ENCODE measurements around the gene LRP8. TPM values are rescaled to one million over a fixed set of nuclear protein-coding genes. Genes with fewer than 3 reads are reported as not detected.

The LRP8 gene
- total RNA-seq, 1 donor from 2014 or later: 4.4 TPM

GRCh38 chr1:53257454-53258081 lies 70.3 kb downstream of the LRP8 start:
- Mint-ChIP-seq H3K4me3 (ENCODE audit: unreplicated experiment) (no peak overlapping the region), H3K27me3 (ENCODE audit: unreplicated experiment) (no peaks in the 10 kb centered on the region), H3K27ac (ENCODE audit: unreplicated experiment) (no peak overlapping the region), H3K36me3 (ENCODE audit: unreplicated experiment) (peaks cover under 1% of the 10 kb centered on the region), H3K4me1 (ENCODE audit: unreplicated experiment) (no peaks in the 10 kb centered on the region), H3K9me3 (ENCODE audit: unreplicated experiment) (no peaks in the 10 kb centered on the region)
- TF ChIP-seq, protein P1, sequence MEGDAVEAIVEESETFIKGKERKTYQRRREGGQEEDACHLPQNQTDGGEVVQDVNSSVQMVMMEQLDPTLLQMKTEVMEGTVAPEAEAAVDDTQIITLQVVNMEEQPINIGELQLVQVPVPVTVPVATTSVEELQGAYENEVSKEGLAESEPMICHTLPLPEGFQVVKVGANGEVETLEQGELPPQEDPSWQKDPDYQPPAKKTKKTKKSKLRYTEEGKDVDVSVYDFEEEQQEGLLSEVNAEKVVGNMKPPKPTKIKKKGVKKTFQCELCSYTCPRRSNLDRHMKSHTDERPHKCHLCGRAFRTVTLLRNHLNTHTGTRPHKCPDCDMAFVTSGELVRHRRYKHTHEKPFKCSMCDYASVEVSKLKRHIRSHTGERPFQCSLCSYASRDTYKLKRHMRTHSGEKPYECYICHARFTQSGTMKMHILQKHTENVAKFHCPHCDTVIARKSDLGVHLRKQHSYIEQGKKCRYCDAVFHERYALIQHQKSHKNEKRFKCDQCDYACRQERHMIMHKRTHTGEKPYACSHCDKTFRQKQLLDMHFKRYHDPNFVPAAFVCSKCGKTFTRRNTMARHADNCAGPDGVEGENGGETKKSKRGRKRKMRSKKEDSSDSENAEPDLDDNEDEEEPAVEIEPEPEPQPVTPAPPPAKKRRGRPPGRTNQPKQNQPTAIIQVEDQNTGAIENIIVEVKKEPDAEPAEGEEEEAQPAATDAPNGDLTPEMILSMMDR (IDR thresholded peaks at IDR 0.05): no peak
- DNase-seq (ENCODE audit: extremely low spot score, unreplicated experiment): no peak

GRCh38 chr1:53256511-53257453 lies 71.1 kb downstream of the LRP8 start:
- no peak for DNase-seq (ENCODE audit: extremely low spot score, unreplicated experiment)
- Mint-ChIP-seq H3K4me3 (ENCODE audit: unreplicated experiment) (no peak overlapping the region), H3K27ac (ENCODE audit: unreplicated experiment) (no peak overlapping the region), H3K9me3 (ENCODE audit: unreplicated experiment) (no peaks in the 10 kb centered on the region), H3K4me1 (ENCODE audit: unreplicated experiment) (no peaks in the 10 kb centered on the region), H3K36me3 (ENCODE audit: unreplicated experiment) (peaks cover 2% of the 10 kb centered on the region), H3K27me3 (ENCODE audit: unreplicated experiment) (no peaks in the 10 kb centered on the region)
- TF ChIP-seq, protein P1 (IDR thresholded peaks at IDR 0.05): no peak

GRCh38 chr1:53255031-53255430 lies 72.8 kb downstream of the LRP8 start:
- H3K27me3 Mint-ChIP-seq (ENCODE audit: unreplicated experiment): no peaks in the 10 kb centered on the region
- H3K4me3 Mint-ChIP-seq (ENCODE audit: unreplicated experiment): no peak overlapping the region
- TF ChIP-seq, protein P1 (IDR thresholded peaks at IDR 0.05): no peak
- H3K27ac Mint-ChIP-seq (ENCODE audit: unreplicated experiment): no peak overlapping the region
- no peak for DNase-seq (ENCODE audit: extremely low spot score, unreplicated experiment)
- H3K9me3 Mint-ChIP-seq (ENCODE audit: unreplicated experiment): no peaks in the 10 kb centered on the region
- H3K4me1 Mint-ChIP-seq (ENCODE audit: unreplicated experiment): no peaks in the 10 kb centered on the region
- H3K36me3 Mint-ChIP-seq (ENCODE audit: unreplicated experiment): peaks cover 2% of the 10 kb centered on the region

DNA sequence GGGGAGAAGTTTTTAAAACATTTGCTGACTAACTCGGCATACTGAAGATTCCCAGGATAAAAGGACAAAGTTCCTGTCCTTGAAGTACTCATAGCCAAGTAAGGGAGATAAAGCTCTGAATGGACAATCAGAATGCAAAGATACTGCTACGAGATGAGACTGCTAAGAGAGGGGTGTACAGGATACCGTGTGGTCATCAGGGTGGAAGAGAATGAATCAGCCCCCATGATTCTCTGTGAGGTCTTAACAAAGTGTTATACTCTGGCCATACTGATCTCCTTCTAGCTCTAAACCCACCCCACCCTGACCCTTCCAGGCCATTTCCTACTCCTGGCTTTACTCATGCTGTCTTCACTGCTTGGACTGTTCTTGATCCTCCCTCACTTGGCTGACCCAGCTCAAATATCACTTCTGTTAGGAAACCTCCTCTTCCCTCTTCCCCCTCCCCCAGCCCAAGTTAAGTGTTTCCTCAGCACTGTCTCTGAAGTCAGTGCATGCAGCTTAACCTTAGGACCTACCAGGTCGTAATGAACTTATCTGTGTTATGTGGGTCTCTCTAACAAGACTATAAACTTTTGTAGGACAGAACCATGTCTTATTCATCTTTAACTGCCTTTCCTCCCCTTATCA lies 73.7 kb downstream of the LRP8 start:
- Mint-ChIP-seq H3K27me3 (ENCODE audit: unreplicated experiment) (no peaks in the 10 kb centered on the region), H3K27ac (ENCODE audit: unreplicated experiment) (no peak overlapping the region), H3K4me3 (ENCODE audit: unreplicated experiment) (no peak overlapping the region), H3K4me1 (ENCODE audit: unreplicated experiment) (no peaks in the 10 kb centered on the region), H3K9me3 (ENCODE audit: unreplicated experiment) (no peaks in the 10 kb centered on the region), H3K36me3 (ENCODE audit: unreplicated experiment) (peaks cover 2% of the 10 kb centered on the region)
- DNase-seq (ENCODE audit: extremely low spot score, unreplicated experiment): no peak
- TF ChIP-seq, protein P1 (IDR thresholded peaks at IDR 0.05): no peak

- H3K27ac Mint-ChIP-seq (ENCODE audit: unreplicated experiment): no peak overlapping the region
- DNase-seq (ENCODE audit: extremely low spot score, unreplicated experiment): no peak
- no peaks in the 10 kb centered on the region for H3K27me3 Mint-ChIP-seq (ENCODE audit: unreplicated experiment)
- H3K4me3 Mint-ChIP-seq (ENCODE audit: unreplicated experiment): no peak overlapping the region
- TF ChIP-seq, protein P1 (IDR thresholded peaks at IDR 0.05): no peak
- no peaks in the 10 kb centered on the region for H3K9me3 Mint-ChIP-seq (ENCODE audit: unreplicated experiment)
- no peaks in the 10 kb centered on the region for H3K4me1 Mint-ChIP-seq (ENCODE audit: unreplicated experiment)
- peaks cover 2% of the 10 kb centered on the region for H3K36me3 Mint-ChIP-seq (ENCODE audit: unreplicated experiment)
Measured at GRCh38 chr1:53250325-53250724, 77.5 kb downstream of the LRP8 start.

Measured in osteocyte (in vitro differentiated cells).